ENCODE measurements around the gene TSPAN4. TPM values are rescaled to one million over a fixed set of nuclear protein-coding genes. Genes with fewer than 3 reads are reported as not detected.

TSPAN4 gene
- total and polyA plus RNA-seq, 4 donors: 27.2 to 151 (median 78.6) TPM

DNA sequence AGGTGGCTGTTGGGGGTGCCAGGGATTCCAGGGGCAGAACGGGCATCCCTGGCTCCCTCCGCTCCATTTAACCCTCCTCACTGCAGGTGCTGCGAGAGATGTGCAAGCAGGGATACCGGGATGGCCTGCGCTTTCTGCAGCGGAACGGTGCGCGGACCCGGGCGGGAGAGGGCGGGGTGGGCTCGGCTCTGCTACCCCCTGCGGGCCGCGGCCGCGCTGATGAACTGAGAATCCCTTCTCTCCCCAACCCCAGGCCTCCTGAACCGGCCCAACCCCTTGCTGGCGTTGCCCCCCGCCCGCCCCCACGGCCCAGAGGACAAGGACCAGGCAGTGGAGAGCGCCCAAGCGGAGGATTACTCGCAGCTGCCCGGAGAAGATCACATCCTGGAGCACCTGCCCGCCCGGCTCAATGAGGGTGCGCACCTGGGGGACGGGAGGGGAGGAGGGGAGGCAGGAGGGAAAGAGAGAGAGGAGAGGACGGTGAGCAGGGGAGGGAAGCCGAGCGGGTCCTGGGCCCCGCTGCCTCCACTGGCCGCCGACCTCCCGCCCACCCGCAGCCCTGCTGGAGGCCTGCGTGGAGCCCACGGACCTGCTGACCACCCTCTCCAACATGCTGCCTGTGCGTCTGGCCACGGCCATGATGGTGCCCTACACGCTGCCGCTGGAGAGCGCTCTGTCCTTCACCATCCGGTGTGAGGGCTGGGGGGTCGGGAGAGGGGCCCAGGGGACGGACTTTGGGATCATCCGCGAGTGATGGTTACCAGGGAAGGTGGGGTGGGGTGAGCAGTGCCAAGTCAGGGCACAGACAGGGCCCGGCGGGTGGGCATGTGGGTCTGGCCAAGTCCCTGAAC is 19.0 kb upstream of the TSPAN4 start:
- Histone ChIP-seq H3K4me1 (ENCODE audit: control insufficient read depth, insufficient read depth, low read length) (peaks cover 60% of the 10 kb centered on the region), H3K9me3 (ENCODE audit: control insufficient read depth, insufficient read depth, low read length) (no peaks in the 10 kb centered on the region), H3K27me3 (ENCODE audit: control insufficient read depth, insufficient read depth, low read length) (peaks cover 37% of the 10 kb centered on the region), H3K27ac (ENCODE audit: low read depth, low read length) (no peak overlapping the region), H3K36me3 (ENCODE audit: control insufficient read depth, insufficient read depth, low read length) (peaks cover 58% of the 10 kb centered on the region), H3K4me3 (ENCODE audit: low read depth, low read length) (no peak overlapping the region)
- DNase-seq (ENCODE audit: low read depth in 4 of 6, low spot score in 6 of 6): no peak
- 72% methylated on average over 39 of the region's 53 CpGs for WGBS (ENCODE audit: insufficient coverage)

DNA sequence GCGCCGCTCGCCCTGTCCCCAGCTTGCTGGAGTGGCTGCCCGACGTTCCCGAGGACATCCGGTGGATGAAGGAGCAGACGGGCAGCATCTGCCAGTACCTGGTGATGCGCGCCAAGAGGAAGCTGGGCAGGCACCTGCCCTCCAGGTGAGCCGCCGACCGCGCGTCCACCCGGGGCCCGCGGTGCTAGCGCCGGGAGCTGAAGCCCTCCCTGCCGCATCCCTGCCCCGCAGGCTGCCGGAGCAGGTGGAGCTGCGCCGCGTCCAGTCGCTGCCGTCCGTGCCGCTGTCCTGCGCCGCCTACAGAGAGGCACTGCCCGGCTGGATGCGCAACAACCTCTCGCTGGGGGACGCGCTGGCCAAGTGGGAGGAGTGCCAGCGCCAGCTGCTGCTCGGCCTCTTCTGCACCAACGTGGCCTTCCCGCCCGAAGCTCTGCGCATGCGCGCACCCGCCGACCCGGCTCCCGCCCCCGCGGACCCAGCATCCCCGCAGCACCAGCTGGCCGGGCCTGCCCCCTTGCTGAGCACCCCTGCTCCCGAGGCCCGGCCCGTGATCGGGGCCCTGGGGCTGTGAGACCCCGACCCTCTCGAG is 18.3 kb upstream of the TSPAN4 start:
- Histone ChIP-seq H3K27me3 (ENCODE audit: control insufficient read depth, insufficient read depth, low read length) (peaks cover 44% of the 10 kb centered on the region), H3K4me1 (ENCODE audit: control insufficient read depth, insufficient read depth, low read length) (peaks cover 62% of the 10 kb centered on the region), H3K27ac (ENCODE audit: low read depth, low read length) (no peak overlapping the region), H3K4me3 (ENCODE audit: low read depth, low read length) (no peak overlapping the region), H3K9me3 (ENCODE audit: control insufficient read depth, insufficient read depth, low read length) (no peaks in the 10 kb centered on the region), H3K36me3 (ENCODE audit: control insufficient read depth, insufficient read depth, low read length) (peaks cover 61% of the 10 kb centered on the region)
- WGBS (ENCODE audit: insufficient coverage): 47% methylated on average over 59 of the region's 59 CpGs
- no peak for DNase-seq (ENCODE audit: low read depth in 4 of 6, low spot score in 6 of 6)

DNA sequence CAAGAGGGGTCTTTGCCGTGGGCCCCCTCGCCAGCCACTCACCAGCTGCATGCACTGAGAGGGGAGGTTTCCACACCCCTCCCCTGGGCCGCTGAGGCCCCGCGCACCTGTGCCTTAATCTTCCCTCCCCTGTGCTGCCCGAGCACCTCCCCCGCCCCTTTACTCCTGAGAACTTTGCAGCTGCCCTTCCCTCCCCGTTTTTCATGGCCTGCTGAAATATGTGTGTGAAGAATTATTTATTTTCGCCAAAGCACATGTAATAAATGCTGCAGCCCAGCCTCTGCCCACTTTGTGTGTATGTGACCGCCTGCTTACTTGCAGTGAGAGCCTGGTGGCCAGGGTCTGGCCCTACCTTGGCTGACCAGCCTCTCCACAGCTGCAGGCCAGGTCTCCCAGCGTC is 17.7 kb upstream of the TSPAN4 start:
- peaks cover 63% of the 10 kb centered on the region for H3K36me3 ChIP-seq (ENCODE audit: control insufficient read depth, insufficient read depth, low read length)
- 78% methylated on average over 5 of the region's 11 CpGs for WGBS (ENCODE audit: insufficient coverage)
- H3K4me1 ChIP-seq (ENCODE audit: control insufficient read depth, insufficient read depth, low read length): peaks cover 68% of the 10 kb centered on the region
- no peak overlapping the region for H3K27ac ChIP-seq (ENCODE audit: low read depth, low read length)
- DNase-seq (ENCODE audit: low read depth in 4 of 6, low spot score in 6 of 6): no peak
- no peaks in the 10 kb centered on the region for H3K9me3 ChIP-seq (ENCODE audit: control insufficient read depth, insufficient read depth, low read length)
- no peak overlapping the region for H3K4me3 ChIP-seq (ENCODE audit: low read depth, low read length)
- peaks cover 50% of the 10 kb centered on the region for H3K27me3 ChIP-seq (ENCODE audit: control insufficient read depth, insufficient read depth, low read length)

DNA sequence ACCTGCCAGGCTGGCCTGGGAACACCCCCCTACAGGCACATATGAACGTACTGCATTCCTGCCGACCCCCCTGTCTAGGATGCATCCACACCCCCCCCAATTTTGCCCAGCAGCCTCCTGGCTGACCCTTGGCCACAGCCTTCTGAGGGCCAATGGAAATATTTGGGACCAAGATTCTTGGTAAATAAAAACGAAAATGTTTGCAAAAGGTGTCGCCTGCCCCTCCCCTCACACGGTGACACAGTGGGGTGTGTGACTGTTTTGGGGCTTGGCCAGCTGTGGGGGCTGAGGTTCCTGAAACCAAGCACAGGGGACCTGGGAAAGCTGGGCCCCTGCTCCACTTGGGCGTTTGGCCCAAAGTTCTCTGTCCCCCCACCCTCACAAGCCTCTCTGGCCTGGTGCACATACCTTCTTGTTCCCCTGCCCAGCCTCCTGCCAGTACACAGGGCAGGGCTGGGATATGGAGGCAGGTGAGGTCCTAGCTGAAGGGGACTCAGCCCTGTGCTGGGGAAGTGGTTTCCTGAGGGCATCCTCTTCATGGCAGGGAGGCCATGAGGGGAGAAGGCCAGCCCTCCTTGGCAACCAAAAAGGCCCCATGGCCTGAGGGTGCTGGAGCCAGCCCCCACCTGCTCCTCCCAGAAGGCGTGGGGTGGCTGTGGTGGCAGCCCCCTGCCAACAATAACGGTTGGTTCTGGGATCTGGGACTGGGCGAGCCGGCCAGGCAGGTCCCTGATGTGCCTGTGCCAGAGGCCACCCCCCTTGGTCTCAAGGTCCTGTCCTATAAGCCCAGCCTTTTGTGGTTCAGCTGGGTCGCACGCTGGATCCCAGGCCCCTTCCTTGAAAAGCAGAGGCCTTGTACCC is 17.1 kb upstream of the TSPAN4 start:
- WGBS (ENCODE audit: insufficient coverage): 85% methylated on average over 10 of the region's 12 CpGs
- H3K9me3 ChIP-seq (ENCODE audit: control insufficient read depth, insufficient read depth, low read length): no peaks in the 10 kb centered on the region
- no peak overlapping the region for H3K27ac ChIP-seq (ENCODE audit: low read depth, low read length)
- DNase-seq (ENCODE audit: low read depth in 4 of 6, low spot score in 6 of 6): no peak
- H3K36me3 ChIP-seq (ENCODE audit: control insufficient read depth, insufficient read depth, low read length): peaks cover 60% of the 10 kb centered on the region
- no peak overlapping the region for H3K4me3 ChIP-seq (ENCODE audit: low read depth, low read length)
- H3K4me1 ChIP-seq (ENCODE audit: control insufficient read depth, insufficient read depth, low read length): peaks cover 68% of the 10 kb centered on the region
- H3K27me3 ChIP-seq (ENCODE audit: control insufficient read depth, insufficient read depth, low read length): peaks cover 56% of the 10 kb centered on the region

DNA sequence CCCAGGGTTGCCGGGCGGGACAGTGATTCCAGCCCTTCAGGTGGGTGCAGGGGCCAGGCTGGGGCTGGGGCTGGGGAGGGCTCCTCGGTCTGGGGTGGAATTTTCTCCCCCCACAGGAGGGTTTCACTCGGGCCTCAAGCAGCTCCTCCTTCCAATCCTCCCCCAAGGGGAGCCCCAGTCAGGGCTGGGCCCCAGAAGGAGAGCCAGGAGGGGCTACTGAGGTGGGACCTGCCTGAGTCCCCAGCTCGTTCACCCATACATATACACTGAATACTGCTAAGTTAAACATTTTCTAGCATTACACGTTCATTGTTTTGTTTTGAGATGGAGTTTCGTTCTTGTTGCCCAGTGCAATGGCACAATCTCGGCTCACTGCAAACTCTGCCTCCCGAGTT is 16.4 kb upstream of the TSPAN4 start:
- Histone ChIP-seq H3K4me3 (ENCODE audit: low read depth, low read length) (no peak overlapping the region), H3K36me3 (ENCODE audit: control insufficient read depth, insufficient read depth, low read length) (peaks cover 54% of the 10 kb centered on the region), H3K27ac (ENCODE audit: low read depth, low read length) (no peak overlapping the region), H3K27me3 (ENCODE audit: control insufficient read depth, insufficient read depth, low read length) (peaks cover 62% of the 10 kb centered on the region), H3K4me1 (ENCODE audit: control insufficient read depth, insufficient read depth, low read length) (peaks cover 68% of the 10 kb centered on the region), H3K9me3 (ENCODE audit: control insufficient read depth, insufficient read depth, low read length) (no peaks in the 10 kb centered on the region)
- no peak for DNase-seq (ENCODE audit: low read depth in 4 of 6, low spot score in 6 of 6)
- WGBS (ENCODE audit: insufficient coverage): 67% methylated on average over 2 of the region's 9 CpGs

DNA sequence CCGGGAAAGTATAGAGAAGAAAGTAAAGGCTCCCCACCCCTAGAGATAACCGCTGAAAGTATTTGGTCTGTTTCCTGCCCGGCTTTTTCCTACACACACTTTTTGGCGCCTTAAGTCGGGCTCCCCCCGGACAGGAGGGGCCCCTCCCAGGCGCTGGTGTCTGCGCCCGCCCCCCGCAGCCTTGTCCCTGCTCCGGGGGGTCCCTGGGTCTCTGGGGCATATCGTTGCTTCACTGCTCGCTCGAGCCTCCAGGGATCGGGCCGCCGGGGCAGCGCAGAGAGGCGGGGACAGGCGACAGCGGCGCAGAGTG is 15.9 kb upstream of the TSPAN4 start:
- peaks cover 68% of the 10 kb centered on the region for H3K4me1 ChIP-seq (ENCODE audit: control insufficient read depth, insufficient read depth, low read length)
- no peaks in the 10 kb centered on the region for H3K9me3 ChIP-seq (ENCODE audit: control insufficient read depth, insufficient read depth, low read length)
- 2% methylated on average over 20 of the region's 22 CpGs for WGBS (ENCODE audit: insufficient coverage)
- peaks cover 49% of the 10 kb centered on the region for H3K36me3 ChIP-seq (ENCODE audit: control insufficient read depth, insufficient read depth, low read length)
- no peak for DNase-seq (ENCODE audit: low read depth in 4 of 6, low spot score in 6 of 6)
- peaks cover 68% of the 10 kb centered on the region for H3K27me3 ChIP-seq (ENCODE audit: control insufficient read depth, insufficient read depth, low read length)
- no peak overlapping the region for H3K27ac ChIP-seq (ENCODE audit: low read depth, low read length)
- H3K4me3 ChIP-seq (ENCODE audit: low read depth, low read length): no peak overlapping the region

DNA sequence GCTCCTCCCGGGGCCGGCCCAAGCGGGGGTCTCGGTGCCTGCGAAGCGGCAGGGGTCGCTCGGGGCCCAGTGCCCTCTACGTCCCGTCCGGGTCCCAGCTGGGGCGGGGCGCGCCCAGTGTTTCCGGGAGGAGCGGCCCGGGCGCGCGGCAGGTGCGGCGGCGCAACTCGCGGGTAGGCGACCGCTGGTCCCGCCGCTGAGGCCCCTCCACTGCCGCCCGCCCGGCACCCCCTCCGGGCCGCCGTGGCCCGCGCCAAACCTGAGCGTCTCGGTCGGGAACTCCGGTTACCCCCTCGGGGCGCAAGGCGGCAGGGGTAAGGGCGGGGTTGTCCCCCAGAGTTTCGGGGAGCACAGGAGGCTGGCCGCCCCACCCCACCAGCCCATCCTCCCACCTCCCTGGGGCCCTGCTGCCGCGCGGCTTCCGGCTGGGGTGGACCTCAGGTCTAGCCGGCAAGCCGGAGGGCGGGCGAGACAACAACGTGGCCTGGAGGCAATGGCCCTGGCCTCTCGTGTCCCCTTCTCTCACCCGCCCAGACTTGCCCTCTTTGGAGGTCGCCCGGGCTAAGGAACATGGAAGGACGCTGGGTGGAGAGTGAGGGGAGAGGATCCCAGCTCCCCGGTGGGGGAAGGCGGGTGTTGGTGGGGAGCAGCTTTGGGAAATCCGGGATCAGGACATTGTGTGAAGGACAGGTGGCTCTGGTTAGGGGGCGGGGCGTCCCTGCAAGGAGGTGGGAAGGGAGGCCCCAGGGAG is 15.3 kb upstream of the TSPAN4 start:
- DNase-seq (ENCODE audit: low read depth in 4 of 6, low spot score in 6 of 6): no peak
- 7% methylated on average over 66 of the region's 66 CpGs for WGBS (ENCODE audit: insufficient coverage)
- Histone ChIP-seq H3K27ac (ENCODE audit: low read depth, low read length) (no peak overlapping the region), H3K4me1 (ENCODE audit: control insufficient read depth, insufficient read depth, low read length) (peaks cover 68% of the 10 kb centered on the region), H3K27me3 (ENCODE audit: control insufficient read depth, insufficient read depth, low read length) (peaks cover 73% of the 10 kb centered on the region), H3K4me3 (ENCODE audit: low read depth, low read length) (no peak overlapping the region), H3K36me3 (ENCODE audit: control insufficient read depth, insufficient read depth, low read length) (peaks cover 46% of the 10 kb centered on the region), H3K9me3 (ENCODE audit: control insufficient read depth, insufficient read depth, low read length) (no peaks in the 10 kb centered on the region)

DNA sequence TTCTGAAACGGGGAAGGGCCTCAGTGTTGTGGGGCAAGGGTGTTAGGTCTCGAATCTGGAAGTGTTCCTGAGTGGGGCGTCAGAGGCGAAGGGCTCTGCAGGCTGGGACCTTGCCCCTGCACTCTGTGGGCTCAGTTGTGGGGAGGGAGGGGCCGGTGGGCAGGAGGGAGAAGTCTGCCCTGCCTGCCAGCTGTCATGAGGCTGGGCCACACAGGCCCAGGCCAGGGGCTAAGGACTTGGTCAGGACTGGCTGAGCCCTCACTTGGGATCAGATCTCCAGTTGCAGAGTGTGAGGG is 14.8 kb upstream of the TSPAN4 start, which contains the start of gene CRACR2B:
TSS of gene CRACR2B (plus strand) at position 23 of the 296 bp plus-strand sequence. CDS start 689 bp downstream, outside the sequence.
- DNase-seq (ENCODE audit: low read depth in 4 of 6, low spot score in 6 of 6): no peak
- Histone ChIP-seq H3K4me1 (ENCODE audit: control insufficient read depth, insufficient read depth, low read length) (peaks cover 71% of the 10 kb centered on the region), H3K27me3 (ENCODE audit: control insufficient read depth, insufficient read depth, low read length) (peaks cover 75% of the 10 kb centered on the region), H3K4me3 (ENCODE audit: low read depth, low read length) (no peak within 1 kb of the TSS), H3K36me3 (ENCODE audit: control insufficient read depth, insufficient read depth, low read length) (peaks cover 42% of the 10 kb centered on the region), H3K27ac (ENCODE audit: low read depth, low read length) (peak within 1 kb of the TSS; percentile 25), H3K9me3 (ENCODE audit: control insufficient read depth, insufficient read depth, low read length) (no peaks in the 10 kb centered on the region)
- 48% methylated on average over 5 of the region's 5 CpGs for WGBS (ENCODE audit: insufficient coverage)

DNA sequence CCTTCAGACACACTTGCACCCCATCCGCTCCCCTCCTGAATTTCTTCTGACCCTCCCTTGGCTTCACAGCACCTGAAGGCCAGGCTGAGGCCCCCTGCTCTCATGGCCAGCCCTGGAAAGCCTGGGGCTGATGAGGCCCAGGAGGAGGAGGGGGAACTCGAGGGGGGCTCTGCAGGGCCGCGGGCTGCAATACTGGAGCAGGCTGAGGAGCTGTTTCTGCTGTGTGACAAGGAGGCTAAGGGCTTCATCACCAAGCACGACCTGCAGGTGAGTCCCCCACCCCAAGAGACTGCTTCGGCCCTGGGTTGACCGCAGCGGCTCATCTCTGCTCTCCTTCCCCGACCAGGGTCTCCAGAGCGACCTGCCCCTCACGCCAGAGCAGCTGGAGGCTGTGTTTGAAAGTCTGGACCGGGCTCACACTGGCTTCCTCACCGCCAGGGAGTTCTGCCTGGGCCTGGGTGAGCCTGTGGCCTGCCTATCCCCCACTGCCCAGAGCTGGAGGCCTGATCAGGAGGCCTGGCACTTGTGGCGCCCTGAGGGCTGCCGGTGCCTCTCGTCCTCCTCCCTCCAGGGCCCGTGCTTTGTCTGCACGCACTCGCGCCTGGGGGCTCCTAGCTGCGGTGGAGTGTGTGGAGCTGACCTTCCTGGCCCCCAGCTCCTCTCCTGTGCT is 14.0 kb upstream of the TSPAN4 start:
- H3K27ac ChIP-seq (ENCODE audit: low read depth, low read length): peak overlapping the region; percentile 25
- H3K9me3 ChIP-seq (ENCODE audit: control insufficient read depth, insufficient read depth, low read length): no peaks in the 10 kb centered on the region
- H3K27me3 ChIP-seq (ENCODE audit: control insufficient read depth, insufficient read depth, low read length): peaks cover 75% of the 10 kb centered on the region
- H3K36me3 ChIP-seq (ENCODE audit: control insufficient read depth, insufficient read depth, low read length): peaks cover 35% of the 10 kb centered on the region
- no peak overlapping the region for H3K4me3 ChIP-seq (ENCODE audit: low read depth, low read length)
- 38% methylated on average over 16 of the region's 21 CpGs for WGBS (ENCODE audit: insufficient coverage)
- peaks cover 74% of the 10 kb centered on the region for H3K4me1 ChIP-seq (ENCODE audit: control insufficient read depth, insufficient read depth, low read length)
- no peak for DNase-seq (ENCODE audit: low read depth in 4 of 6, low spot score in 6 of 6)

Measured in spinal cord (tissue), 10 donors.